PFSK-1 (cell line): ENCODE results near the gene PCDHA12. TPM values are rescaled to one million over a fixed set of nuclear protein-coding genes. Genes with fewer than 3 reads are reported as not detected.

ENCODE experiments used
- FOXP2 ChIP-seq: optimal IDR thresholded peaks from 2 replicates; pipeline ENCODE3; 2011; ENCODE audit warnings: borderline replicate concordance, control low read depth, inconsistent platforms; ENCODE audit not compliant: insufficient read depth; ENCODE audit errors: extremely low read length, extremely low read depth
- POLR2AphosphoS5 ChIP-seq: IDR thresholded peaks from 2 replicates; pipeline ENCODE4 v1.6.1; 2012; ENCODE audit warnings: low read depth, mild to moderate bottlenecking, control low read depth, low read length, moderate library complexity
- SIN3A ChIP-seq: IDR thresholded peaks from 2 replicates; pipeline ENCODE4 v1.6.1; 2012; ENCODE audit warnings: mild to moderate bottlenecking, low read length, moderate library complexity, borderline replicate concordance; ENCODE audit not compliant: insufficient read depth
- TAF1 ChIP-seq: IDR thresholded peaks from 2 replicates; pipeline ENCODE4 v1.6.1; 2012; ENCODE audit warnings: low read length, control low read depth, borderline replicate concordance; ENCODE audit not compliant: insufficient read depth
- polyA plus RNA-seq: library from polyadenylated mRNA; unstranded; fragments of >200 nt; gene quantifications from one replicate; pipeline ENCODE4 v1.2.1, GENCODE V29; 2012; ENCODE audit warnings: low read depth, missing spikeins; ENCODE audit not compliant: insufficient read length
- TF ChIP-seq, protein P1 (sequence below), 2 experiments: IDR thresholded peaks; 2 replicates each; pipeline versions ENCODE4 v1.6.1 to v1.8.0; 2011 to 2012; ENCODE audit warnings: low read depth in 2 of 2, low read length in 2 of 2, control low read depth in 1 of 2, inconsistent platforms in 1 of 2, mild to moderate bottlenecking in 1 of 2, moderate library complexity in 1 of 2; ENCODE audit not compliant: insufficient read depth in 1 of 2

PCDHA12 gene, protein sequence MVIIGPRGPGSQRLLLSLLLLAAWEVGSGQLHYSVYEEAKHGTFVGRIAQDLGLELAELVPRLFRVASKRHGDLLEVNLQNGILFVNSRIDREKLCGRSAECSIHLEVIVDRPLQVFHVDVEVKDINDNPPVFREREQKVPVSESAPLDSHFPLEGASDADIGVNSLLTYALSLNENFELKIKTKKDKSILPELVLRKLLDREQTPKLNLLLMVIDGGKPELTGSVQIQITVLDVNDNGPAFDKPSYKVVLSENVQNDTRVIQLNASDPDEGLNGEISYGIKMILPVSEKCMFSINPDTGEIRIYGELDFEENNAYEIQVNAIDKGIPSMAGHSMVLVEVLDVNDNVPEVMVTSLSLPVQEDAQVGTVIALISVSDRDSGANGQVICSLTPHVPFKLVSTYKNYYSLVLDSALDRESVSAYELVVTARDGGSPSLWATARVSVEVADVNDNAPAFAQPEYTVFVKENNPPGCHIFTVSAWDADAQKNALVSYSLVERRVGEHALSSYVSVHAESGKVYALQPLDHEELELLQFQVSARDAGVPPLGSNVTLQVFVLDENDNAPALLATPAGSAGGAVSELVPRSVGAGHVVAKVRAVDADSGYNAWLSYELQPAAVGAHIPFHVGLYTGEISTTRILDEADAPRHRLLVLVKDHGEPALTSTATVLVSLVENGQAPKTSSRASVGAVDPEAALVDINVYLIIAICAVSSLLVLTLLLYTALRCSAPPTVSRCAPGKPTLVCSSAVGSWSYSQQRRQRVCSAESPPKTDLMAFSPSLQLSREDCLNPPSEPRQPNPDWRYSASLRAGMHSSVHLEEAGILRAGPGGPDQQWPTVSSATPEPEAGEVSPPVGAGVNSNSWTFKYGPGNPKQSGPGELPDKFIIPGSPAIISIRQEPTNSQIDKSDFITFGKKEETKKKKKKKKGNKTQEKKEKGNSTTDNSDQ
- not detected for polyA plus RNA-seq

DNA sequence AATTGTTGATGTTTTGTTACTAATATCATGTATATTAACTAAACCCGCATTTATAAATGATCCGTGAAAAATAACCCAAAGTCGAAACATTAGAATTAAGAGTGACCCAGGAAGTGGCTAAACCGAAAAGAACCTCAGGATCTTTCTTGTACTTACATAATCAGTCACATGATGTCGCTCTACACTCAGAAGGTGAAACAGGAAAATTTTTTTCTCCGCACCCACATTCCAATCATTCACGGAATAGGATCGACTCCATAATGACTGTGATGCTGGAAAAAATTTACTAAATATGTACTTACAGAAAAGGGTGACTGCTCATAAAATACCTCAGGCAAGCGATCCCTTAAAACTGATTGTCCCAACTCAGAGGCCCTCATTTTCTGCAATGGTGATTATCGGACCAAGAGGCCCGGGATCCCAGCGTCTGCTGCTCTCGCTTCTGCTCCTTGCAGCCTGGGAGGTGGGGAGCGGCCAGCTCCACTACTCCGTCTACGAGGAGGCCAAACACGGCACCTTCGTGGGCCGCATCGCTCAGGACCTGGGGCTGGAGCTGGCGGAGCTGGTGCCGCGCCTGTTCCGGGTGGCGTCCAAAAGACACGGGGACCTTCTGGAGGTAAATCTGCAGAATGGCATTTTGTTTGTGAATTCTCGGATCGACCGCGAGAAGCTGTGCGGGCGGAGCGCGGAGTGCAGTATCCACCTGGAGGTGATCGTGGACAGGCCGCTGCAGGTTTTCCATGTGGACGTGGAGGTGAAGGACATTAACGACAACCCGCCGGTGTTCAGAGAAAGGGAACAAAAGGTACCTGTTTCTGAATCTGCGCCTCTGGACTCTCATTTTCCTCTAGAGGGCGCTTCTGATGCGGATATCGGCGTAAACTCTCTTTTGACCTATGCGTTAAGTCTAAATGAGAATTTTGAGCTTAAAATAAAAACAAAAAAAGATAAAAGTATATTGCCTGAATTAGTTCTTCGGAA lies at the start of gene PCDHA12:
TSS of gene PCDHA12 (plus strand) at position 224 of the 981 bp plus-strand sequence. CDS start at position 389, 165 bp downstream.
- no peak for TF ChIP-seq SIN3A
- TF ChIP-seq POLR2AphosphoS5 = no peak
- TF ChIP-seq, protein P1, sequence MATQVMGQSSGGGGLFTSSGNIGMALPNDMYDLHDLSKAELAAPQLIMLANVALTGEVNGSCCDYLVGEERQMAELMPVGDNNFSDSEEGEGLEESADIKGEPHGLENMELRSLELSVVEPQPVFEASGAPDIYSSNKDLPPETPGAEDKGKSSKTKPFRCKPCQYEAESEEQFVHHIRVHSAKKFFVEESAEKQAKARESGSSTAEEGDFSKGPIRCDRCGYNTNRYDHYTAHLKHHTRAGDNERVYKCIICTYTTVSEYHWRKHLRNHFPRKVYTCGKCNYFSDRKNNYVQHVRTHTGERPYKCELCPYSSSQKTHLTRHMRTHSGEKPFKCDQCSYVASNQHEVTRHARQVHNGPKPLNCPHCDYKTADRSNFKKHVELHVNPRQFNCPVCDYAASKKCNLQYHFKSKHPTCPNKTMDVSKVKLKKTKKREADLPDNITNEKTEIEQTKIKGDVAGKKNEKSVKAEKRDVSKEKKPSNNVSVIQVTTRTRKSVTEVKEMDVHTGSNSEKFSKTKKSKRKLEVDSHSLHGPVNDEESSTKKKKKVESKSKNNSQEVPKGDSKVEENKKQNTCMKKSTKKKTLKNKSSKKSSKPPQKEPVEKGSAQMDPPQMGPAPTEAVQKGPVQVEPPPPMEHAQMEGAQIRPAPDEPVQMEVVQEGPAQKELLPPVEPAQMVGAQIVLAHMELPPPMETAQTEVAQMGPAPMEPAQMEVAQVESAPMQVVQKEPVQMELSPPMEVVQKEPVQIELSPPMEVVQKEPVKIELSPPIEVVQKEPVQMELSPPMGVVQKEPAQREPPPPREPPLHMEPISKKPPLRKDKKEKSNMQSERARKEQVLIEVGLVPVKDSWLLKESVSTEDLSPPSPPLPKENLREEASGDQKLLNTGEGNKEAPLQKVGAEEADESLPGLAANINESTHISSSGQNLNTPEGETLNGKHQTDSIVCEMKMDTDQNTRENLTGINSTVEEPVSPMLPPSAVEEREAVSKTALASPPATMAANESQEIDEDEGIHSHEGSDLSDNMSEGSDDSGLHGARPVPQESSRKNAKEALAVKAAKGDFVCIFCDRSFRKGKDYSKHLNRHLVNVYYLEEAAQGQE (IDR thresholded peaks at IDR 0.05; ENCODE audit: insufficient read depth in 1 of 2, low read depth in 2 of 2, low read length in 2 of 2) = no peak
- TF ChIP-seq TAF1 = no peak
- TF ChIP-seq FOXP2 = no peak

DNA sequence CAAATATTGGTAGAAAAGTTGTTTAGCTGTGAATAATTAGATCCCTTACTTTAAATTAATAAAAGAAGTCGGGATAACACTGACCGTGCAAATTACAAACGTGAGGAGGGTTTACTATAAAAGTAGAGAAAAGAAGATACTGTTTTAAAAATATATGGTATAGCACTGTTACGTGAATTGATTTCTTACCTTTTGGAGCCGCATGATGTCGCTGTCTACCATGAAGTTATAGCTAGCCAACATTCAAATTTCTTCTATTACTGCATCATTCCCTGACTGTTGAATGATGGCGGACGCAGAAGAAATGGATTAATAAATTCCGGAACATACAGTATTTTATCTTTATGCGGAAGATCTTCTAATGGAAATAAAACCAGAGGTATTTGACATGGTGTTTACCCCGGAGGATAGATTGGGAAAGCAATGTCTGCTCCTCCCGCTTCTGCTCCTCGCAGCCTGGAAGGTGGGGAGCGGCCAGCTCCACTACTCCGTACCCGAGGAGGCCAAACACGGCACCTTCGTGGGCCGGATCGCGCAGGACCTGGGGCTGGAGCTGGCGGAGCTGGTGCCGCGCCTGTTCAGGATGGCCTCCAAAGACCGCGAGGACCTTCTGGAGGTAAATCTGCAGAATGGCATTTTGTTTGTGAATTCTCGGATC lies 47.3 kb upstream of the PCDHA12 start, which contains the start of gene PCDHA6:
TSS of gene PCDHA6 (plus strand) at position 257 of the 658 bp plus-strand sequence. CDS start at position 389, 132 bp downstream.
- TF ChIP-seq, protein P1 (IDR thresholded peaks at IDR 0.05; ENCODE audit: insufficient read depth in 1 of 2, low read depth in 2 of 2, low read length in 2 of 2) = no peak

DNA sequence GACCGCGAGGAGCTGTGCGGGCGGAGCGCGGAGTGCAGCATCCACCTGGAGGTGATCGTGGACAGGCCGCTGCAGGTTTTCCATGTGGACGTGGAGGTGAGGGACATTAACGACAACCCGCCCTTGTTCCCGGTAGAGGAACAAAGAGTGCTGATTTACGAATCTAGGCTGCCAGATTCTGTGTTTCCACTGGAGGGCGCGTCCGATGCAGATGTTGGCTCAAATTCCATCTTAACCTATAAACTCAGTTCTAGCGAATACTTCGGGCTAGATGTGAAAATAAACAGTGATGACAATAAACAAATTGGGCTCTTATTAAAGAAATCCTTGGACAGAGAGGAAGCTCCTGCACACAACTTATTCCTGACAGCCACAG lies 46.8 kb upstream of the PCDHA12 start:
- no peak for TF ChIP-seq FOXP2
- TF ChIP-seq TAF1 = no peak

DNA sequence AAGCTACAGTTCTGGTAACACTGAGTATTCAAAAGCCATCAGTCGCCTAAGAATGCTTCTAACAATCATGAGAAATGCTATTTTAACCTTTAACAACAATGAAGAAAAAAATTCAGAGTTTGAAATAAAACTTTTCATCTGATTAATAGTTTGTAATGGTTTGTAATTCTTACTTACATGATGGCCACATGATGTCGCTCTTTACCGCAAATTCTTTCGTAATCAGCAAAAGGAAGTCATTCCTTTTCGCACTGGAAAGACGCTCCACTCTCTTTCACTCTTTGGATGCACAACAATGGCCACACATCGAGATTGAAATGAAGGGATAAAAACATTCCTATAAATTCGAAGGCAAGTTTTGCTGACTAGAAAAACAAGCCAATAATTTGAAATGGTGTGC lies 41.1 kb upstream of the PCDHA12 start, which contains the start of gene PCDHA7:
TSS of gene PCDHA7 (plus strand) at position 277 of the 400 bp plus-strand sequence. CDS start at position 392, 115 bp downstream.
- TF ChIP-seq POLR2AphosphoS5 (no peak), SIN3A (no peak), FOXP2 (no peak), TAF1 (no peak)
- TF ChIP-seq, protein P1 (IDR thresholded peaks at IDR 0.05; ENCODE audit: insufficient read depth in 1 of 2, low read depth in 2 of 2, low read length in 2 of 2) = no peak
